ENCODE measurements around the gene LGR4.

GRCh38 chr11:27348340-27348873 is 124.2 kb downstream of the LGR4 start:
- TF ChIP-seq CTCF (IDR thresholded peaks at IDR 0.05 in 4 of 5, conservative IDR thresholded peaks at IDR 0.05 in 1 of 5): no peak
- TF ChIP-seq POLR2A (IDR thresholded peaks at IDR 0.05): no peak
